SK-N-SH (cell line): ENCODE measurements around the gene CKM. TPM values are rescaled to one million over a fixed set of nuclear protein-coding genes. Genes with fewer than 3 reads are reported as not detected.

ENCODE experiments used
- CTCF ChIA-PET: fragments of 300-600, 350-600 bp; formaldehyde crosslinking; extraction: SDS; loops from one replicate; lab custom pipeline; 2021; lab: Yijun Ruan, JAX
- POLR2A ChIA-PET: fragments of 350-600 bp; sonication (Branson Sonifier 250); formaldehyde crosslinking; extraction: SDS; loops from one replicate; lab custom pipeline; 2020; ENCODE audit warnings: antibody characterized with exemption, inconsistent platforms; lab: Yijun Ruan, JAX
- DNase-seq: peaks from one replicate; pipeline ENCODE4 v3.0.0; 2012
- H2AFZ ChIP-seq: fragments of 200-600 bp; sonication (generic); 2 replicates; pipeline ENCODE4 v1.8.1; 2016; ENCODE audit warnings: antibody characterized with exemption, mild to moderate bottlenecking, low read depth
- H3F3A ChIP-seq: fragments of 200-600 bp; sonication (generic); replicated peaks from 2 replicates; pipeline ENCODE3; 2016; ENCODE audit warnings: antibody characterized with exemption, mild to moderate bottlenecking; ENCODE audit not compliant: insufficient read depth
- H3K27ac ChIP-seq, 2 experiments: fragments of 200-500 bp in 1 of 2; fragments of 200-600 bp in 1 of 2; sonication (Bioruptor generic) in 1 of 2; sonication (generic), shearing (Covaris generic) in 1 of 2; 2 replicates each; pipeline versions ENCODE4 v1.5.1 to v1.6.1; 2014 to 2016; ENCODE audit warnings: low read depth in 2 of 2, inconsistent platforms in 1 of 2, low read length in 1 of 2, mild to moderate bottlenecking in 1 of 2, mixed read lengths in 1 of 2
- H3K27me3 ChIP-seq: fragments of 200-600 bp; sonication (generic), shearing (Covaris generic); 2 replicates; pipeline ENCODE4 v1.6.1; 2016; ENCODE audit warnings: mixed run types; ENCODE audit not compliant: insufficient read depth
- H3K36me3 ChIP-seq, 2 experiments: fragments of 200-500 bp in 1 of 2; fragments of 200-600 bp in 1 of 2; sonication (Bioruptor generic) in 1 of 2; sonication (generic) in 1 of 2; replicated peaks in 1 of 2; 2 replicates each; pipeline versions ENCODE3 to v1.5.1; 2014 to 2016; ENCODE audit warnings: low read length in 1 of 2, mild to moderate bottlenecking in 1 of 2; ENCODE audit not compliant: insufficient read depth in 2 of 2, control insufficient read depth in 1 of 2
- H3K4me1 ChIP-seq, 2 experiments: fragments of 200-500 bp in 1 of 2; fragments of 200-600 bp in 1 of 2; sonication (Bioruptor generic) in 1 of 2; sonication (generic), shearing (Covaris generic) in 1 of 2; 2 replicates each; pipeline versions ENCODE4 v1.5.1 to v1.6.1; 2014 to 2016; ENCODE audit warnings: low read depth in 1 of 2, low read length in 1 of 2, mixed run types in 1 of 2; ENCODE audit not compliant: insufficient read depth in 2 of 2, control insufficient read depth in 1 of 2
- H3K4me2 ChIP-seq: fragments of 200-600 bp; sonication (generic), shearing (Covaris generic); 2 replicates; pipeline ENCODE4 v1.6.1; 2017; ENCODE audit warnings: mixed run types
- H3K4me3 ChIP-seq, 2 experiments: fragments of 200-500 bp in 1 of 2; fragments of 200-600 bp in 1 of 2; sonication (Bioruptor generic) in 1 of 2; sonication (generic), shearing (Covaris generic) in 1 of 2; 2 replicates each; pipeline versions ENCODE4 v1.5.1 to v1.8.1; 2014 to 2016; ENCODE audit warnings: low read depth in 2 of 2, inconsistent platforms in 1 of 2, low read length in 1 of 2, mild to moderate bottlenecking in 1 of 2, mixed read lengths in 1 of 2, moderate library complexity in 1 of 2
- H3K79me2 ChIP-seq: fragments of 200-600 bp; sonication (generic); 2 replicates; pipeline ENCODE4 v1.8.1; 2017; ENCODE audit warnings: mild to moderate bottlenecking; ENCODE audit not compliant: insufficient read depth
- H3K9ac ChIP-seq: fragments of 200-600 bp; sonication (generic); 2 replicates; pipeline ENCODE4 v1.6.1; 2017; ENCODE audit warnings: mixed run types
- H3K9me2 ChIP-seq: fragments of 200-600 bp; sonication (generic); 2 replicates; pipeline ENCODE4 v1.6.1; 2017; ENCODE audit warnings: mixed run types
- H3K9me3 ChIP-seq: fragments of 200-600 bp; sonication (generic); 2 replicates; pipeline ENCODE4 v1.6.1; 2017; ENCODE audit warnings: mixed run types, mild to moderate bottlenecking, moderate library complexity
- H4K20me1 ChIP-seq: fragments of 200-600 bp; sonication (generic); 2 replicates; pipeline ENCODE4 v1.6.1; 2017; ENCODE audit warnings: mild to moderate bottlenecking, mixed run types; ENCODE audit not compliant: insufficient read depth
- CHD2 ChIP-seq: fragments of 150-350 bp; IDR thresholded peaks from 2 replicates; pipeline ENCODE4 v1.6.1; 2018; ENCODE audit warnings: low read length; ENCODE audit not compliant: partially characterized antibody
- CTCF ChIP-seq: fragments of 200-600 bp; sonication (generic); IDR thresholded peaks from 2 replicates; pipeline ENCODE4 v1.6.1; 2017; ENCODE audit warnings: antibody characterized with exemption, mild to moderate bottlenecking, moderate library complexity
- EP300 ChIP-seq, 2 experiments: IDR thresholded peaks; 2 replicates each; pipeline versions ENCODE4 v1.4.0 to v1.6.1; 2012; ENCODE audit warnings: borderline replicate concordance in 1 of 2, low read depth in 1 of 2, low read length in 1 of 2
- FOSL2 ChIP-seq: IDR thresholded peaks from 2 replicates; pipeline ENCODE4 v1.4.0; 2012; ENCODE audit warnings: low read depth, mild to moderate bottlenecking, moderate library complexity, borderline replicate concordance
- FOXM1 ChIP-seq: IDR thresholded peaks from 2 replicates; pipeline ENCODE4 v1.4.0; 2012; ENCODE audit warnings: low read depth, mild to moderate bottlenecking
- GABPA ChIP-seq: IDR thresholded peaks from 2 replicates; pipeline ENCODE4 v1.4.0; 2012; ENCODE audit warnings: low read depth, mild to moderate bottlenecking
- IRF3 ChIP-seq: fragments of 150-350 bp; IDR thresholded peaks from 2 replicates; pipeline ENCODE4 v1.6.1; 2016; ENCODE audit warnings: mild to moderate bottlenecking, low read depth, low read length
- JUND ChIP-seq: IDR thresholded peaks from 2 replicates; pipeline ENCODE4 v1.4.0; 2012
- MAX ChIP-seq: IDR thresholded peaks from 2 replicates; pipeline ENCODE4 v1.4.0; 2012; ENCODE audit warnings: low read depth
- MEF2A ChIP-seq: IDR thresholded peaks from 2 replicates; pipeline ENCODE4 v1.4.0; 2012; ENCODE audit warnings: low read depth, borderline replicate concordance
- NFIC ChIP-seq: IDR thresholded peaks from 2 replicates; pipeline ENCODE4 v1.4.0; 2012; ENCODE audit warnings: borderline replicate concordance
- RAD21 ChIP-seq: IDR thresholded peaks from 2 replicates; pipeline ENCODE4 v1.6.1; 2012; ENCODE audit warnings: mild to moderate bottlenecking, low read length
- RCOR1 ChIP-seq: fragments of 150-350 bp; IDR thresholded peaks from 2 replicates; pipeline ENCODE4 v1.6.1; 2017; ENCODE audit warnings: antibody characterized with exemption, low read length
- SMC3 ChIP-seq: IDR thresholded peaks from 2 replicates; pipeline ENCODE4 v1.6.1; 2012; ENCODE audit warnings: low read depth, low read length, improper control_type of control experiment
- TAF1 ChIP-seq: IDR thresholded peaks from 2 replicates; pipeline ENCODE4 v1.6.1; 2012; ENCODE audit warnings: low read depth, mild to moderate bottlenecking, low read length, moderate library complexity, borderline replicate concordance
- TCF12 ChIP-seq: IDR thresholded peaks from 2 replicates; pipeline ENCODE4 v1.4.0; 2012
- USF1 ChIP-seq: IDR thresholded peaks from 2 replicates; pipeline ENCODE4 v1.4.0; 2012; ENCODE audit warnings: low read depth, borderline replicate concordance
- USF2 ChIP-seq: fragments of 150-350 bp; IDR thresholded peaks from 2 replicates; pipeline ENCODE4 v1.6.1; 2017; ENCODE audit warnings: antibody characterized with exemption, low read length, low read depth, borderline replicate concordance
- WGBS: methylation state at CpG from one replicate; pipeline ENCODE4 v1.1.6; 2017; ENCODE audit warnings: low lambda C conversion rate; 5-methylcytosine and 5-hydroxymethylcytosine counted together
- polyA plus RNA-seq, 3 experiments: library from polyadenylated mRNA; depleted of rRNA; stranded (reverse); fragments of >200 nt; gene quantifications; 2 replicates each; pipeline ENCODE4 v1.2.3, GENCODE V29; 2012

CKM gene
- polyA plus RNA-seq, 1 of the 3 experiments (the other 2 are of a cell fraction) = 0.05 TPM

- H3K27ac ChIP-seq = no peak overlapping the region
- peaks cover 0 to 30% of the 10 kb centered on the region in 2 experiments for H3K36me3 ChIP-seq
- TF ChIP-seq EP300 (IDR thresholded peaks at IDR 0.05; ENCODE audit: borderline replicate concordance in 1 of 2, low read depth in 1 of 2, low read length in 1 of 2) = no peak
- no peak for TF ChIP-seq USF1
- TF ChIP-seq TCF12 = no peak
- TF ChIP-seq JUND = no peak
- no peak for TF ChIP-seq CHD2
- no peak for TF ChIP-seq GABPA
- no peak for TF ChIP-seq RCOR1
- TF ChIP-seq USF2 = no peak
- TF ChIP-seq RAD21 = no peak
- no peak for TF ChIP-seq NFIC
- no peak for TF ChIP-seq FOSL2
- no peak for TF ChIP-seq FOXM1
- no peak overlapping the region for H3K9ac ChIP-seq
- H3K9me2 ChIP-seq = no peaks in the 10 kb centered on the region
- H3K9me3 ChIP-seq = no peaks in the 10 kb centered on the region
- H3K4me1 ChIP-seq = no peaks in the 10 kb centered on the region
- no peaks in the 10 kb centered on the region for H3K27me3 ChIP-seq
- no peaks in the 10 kb centered on the region for H3K79me2 ChIP-seq
- POLR2A ChIA-PET = no interaction called here
- CTCF ChIA-PET = interaction anchor here (1.0 to 1.2 kb wide), 3 partner anchors 9 to 43 kb away, joined by 3 read pairs; no protein-coding TSS in a partner anchor
- peaks cover 5% of the 10 kb centered on the region for H3F3A ChIP-seq
- no peak for DNase-seq
- H3K4me2 ChIP-seq = no peak overlapping the region
- H3K4me3 ChIP-seq = no peak overlapping the region
- H2AFZ ChIP-seq = no peak overlapping the region
- no peaks in the 10 kb centered on the region for H4K20me1 ChIP-seq
These were observed 26.8 kb downstream of the CKM start for GRCh38 chr19:45295873-45296272.

- WGBS = 82% methylated on average over 11 of the region's 12 CpGs
- H3K4me1 ChIP-seq = no peaks in the 10 kb centered on the region
- no peak overlapping the region for H3K27ac ChIP-seq
- ChIA-PET POLR2A (no interaction called here), CTCF (no interaction called here)
- peaks cover 5% of the 10 kb centered on the region for H3F3A ChIP-seq
- H3K36me3 ChIP-seq = peaks cover 0 to 31% of the 10 kb centered on the region in 2 experiments
- DNase-seq = no peak
- H3K4me3 ChIP-seq = no peak overlapping the region
- no peak for TF ChIP-seq TCF12
- no peak for TF ChIP-seq FOSL2
- no peak for TF ChIP-seq CTCF
- TF ChIP-seq IRF3 = no peak
- TF ChIP-seq MAX = no peak
- TF ChIP-seq SMC3 = no peak
- TF ChIP-seq TAF1 = no peak
- TF ChIP-seq MEF2A = no peak
- no peaks in the 10 kb centered on the region for H3K9me2 ChIP-seq
- H3K79me2 ChIP-seq = no peaks in the 10 kb centered on the region
- H3K9me3 ChIP-seq = no peaks in the 10 kb centered on the region
- no peak overlapping the region for H3K4me2 ChIP-seq
- no peak overlapping the region for H2AFZ ChIP-seq
- no peaks in the 10 kb centered on the region for H3K27me3 ChIP-seq
- H4K20me1 ChIP-seq = no peaks in the 10 kb centered on the region
- no peak overlapping the region for H3K9ac ChIP-seq
These were observed 28.2 kb downstream of the CKM start for GRCh38 chr19:45294291-45295029.
